K562 (cell line): ENCODE results near the gene IPP. TPM values are rescaled to one million over a fixed set of nuclear protein-coding genes. Genes with fewer than 3 reads are reported as not detected.

Experiments used
- ATAC-seq: fragments of 200-7000 bp; cut with Tn5 transposase; 3 replicates; pipeline ENCODE4 v1.9.1; 2020; ENCODE audit warnings: moderate library complexity
- BruUV-seq: library from RNA; stranded (reverse); fragments of 400-500 nt; replicated peaks from 2 replicates; lab custom pipeline; 2021; lab: Mats Ljungman, UMichigan
- CTCF ChIA-PET: fragments of 300-600 bp; formaldehyde crosslinking; extraction: SDS; loops from one replicate; lab custom pipeline; 2021; ENCODE audit warnings: low intra/inter-chr PET ratio; lab: Yijun Ruan, JAX
- POLR2A ChIA-PET: fragments of 300-600, 350-650 bp; sonication (Branson Sonifier 250); formaldehyde crosslinking; extraction: SDS; loops from one replicate; lab custom pipeline; 2021; ENCODE audit warnings: antibody characterized with exemption, inconsistent platforms; lab: Yijun Ruan, JAX
- DNase-seq, 4 experiments: peaks; one replicate each; pipeline versions ENCODE4 v3.0.0 to v3.0.0-alpha.2; 2011 to 2018; ENCODE audit warnings: low spot score in 3 of 4, mixed read lengths in 3 of 4; ENCODE audit errors: extremely low read depth in 1 of 4
- FAIRE-seq: peaks from 2 replicates; lab custom pipeline; 2011; peaks lifted over from hg19 to GRCh38; lab: Jason Lieb, UNC
- H2AFZ ChIP-seq: 2 replicates; pipeline ENCODE4 v1.6.0; 2011; ENCODE audit warnings: low read depth, low read length, control low read depth, inconsistent platforms
- H3K27ac ChIP-seq: fragments of 200-600 bp; 3 replicates; pipeline ENCODE4 v1.8.0; 2011; ENCODE audit warnings: low read depth, mild to moderate bottlenecking, control low read depth, inconsistent platforms, low read length, moderate library complexity, mixed read lengths; ENCODE audit errors: extremely low read depth
- H3K27me3 ChIP-seq, 2 experiments: fragments of 300-600 bp in 1 of 2; 2 replicates in 1 of 2; 3 replicates in 1 of 2; pipeline versions ENCODE4 v1.6.0 to v1.8.0; 2011; ENCODE audit warnings: inconsistent platforms in 2 of 2, low read length in 2 of 2, mild to moderate bottlenecking in 1 of 2, mixed read lengths in 1 of 2, moderate library complexity in 1 of 2; ENCODE audit not compliant: control insufficient read depth in 2 of 2, insufficient read depth in 2 of 2
- H3K36me3 ChIP-seq: fragments of 300-600 bp; 3 replicates; pipeline ENCODE4 v1.8.0; 2011; ENCODE audit warnings: mild to moderate bottlenecking, low read length, inconsistent platforms; ENCODE audit not compliant: control insufficient read depth, insufficient read depth
- H3K4me1 ChIP-seq, 2 experiments: fragments of 200-600 bp in 1 of 2; replicated peaks in 1 of 2; 2 replicates in 1 of 2; 3 replicates in 1 of 2; pipeline versions ENCODE4 v1.5.1 to v1.8.0; 2011; ENCODE audit warnings: inconsistent platforms in 2 of 2, low read length in 2 of 2, mild to moderate bottlenecking in 1 of 2, mixed read lengths in 1 of 2, moderate library complexity in 1 of 2; ENCODE audit not compliant: control insufficient read depth in 2 of 2, insufficient read depth in 2 of 2
- H3K4me2 ChIP-seq: 2 replicates; pipeline ENCODE4 v1.6.1; 2011; ENCODE audit warnings: low read length, control low read depth, inconsistent platforms, mixed read lengths; ENCODE audit not compliant: insufficient read depth
- H3K4me3 ChIP-seq: fragments of 200-600 bp; sonication (generic), shearing (Covaris generic); 2 replicates; pipeline ENCODE4 v1.5.1; 2016; ENCODE audit warnings: control low read depth, inconsistent platforms
- H3K79me2 ChIP-seq: fragments of 200-600 bp; 3 replicates; pipeline ENCODE4 v1.8.0; 2011; ENCODE audit warnings: low read length, inconsistent platforms; ENCODE audit not compliant: control insufficient read depth, insufficient read depth
- H3K9ac ChIP-seq, 2 experiments: 2 replicates each; pipeline versions ENCODE4 v1.6.0 to v1.6.1; 2011; ENCODE audit warnings: low read depth in 2 of 2, low read length in 2 of 2, control low read depth in 1 of 2, inconsistent platforms in 1 of 2, mild to moderate bottlenecking in 1 of 2, mixed read lengths in 1 of 2; ENCODE audit not compliant: insufficient read depth in 1 of 2
- H3K9me1 ChIP-seq: one replicate; pipeline ENCODE4 v1.6.0; 2011; ENCODE audit warnings: inconsistent platforms, mild to moderate bottlenecking, low read length, moderate library complexity; ENCODE audit not compliant: control insufficient read depth, insufficient read depth
- H3K9me3 ChIP-seq: replicated peaks from 2 replicates; pipeline ENCODE4 v1.5.1; 2011; ENCODE audit warnings: low read depth, low read length, inconsistent platforms; ENCODE audit not compliant: control insufficient read depth, insufficient read depth
- H4K20me1 ChIP-seq: replicated peaks from 2 replicates; pipeline ENCODE4 v1.6.1; 2011; ENCODE audit warnings: low read length, inconsistent platforms, mixed read lengths; ENCODE audit not compliant: control insufficient read depth, insufficient read depth
- ELF2 ChIP-seq: fragments of 250-450 bp; sonication (Bioruptor Pico); IDR thresholded peaks from 2 replicates; pipeline ENCODE4 v1.5.0; 2021; ENCODE audit warnings: mild to moderate bottlenecking
- FOXJ2 ChIP-seq: fragments of 200-800 bp; sonication (Bioruptor generic); IDR thresholded peaks from 2 replicates; pipeline ENCODE4 v1.6.1; 2016; ENCODE audit warnings: missing genetic modification characterization, missing compliant biosample characterization
- FOXK2 ChIP-seq, 2 experiments: fragments of 450-650 bp; IDR thresholded peaks in 1 of 2; conservative IDR thresholded peaks in 1 of 2; 2 replicates each; pipeline ENCODE4 v1.6.1; 2016; ENCODE audit warnings: low read depth in 2 of 2, mild to moderate bottlenecking in 1 of 2
- HCFC1 ChIP-seq: IDR thresholded peaks from 2 replicates; pipeline ENCODE4 v1.6.1; 2012; ENCODE audit warnings: low read depth, low read length, improper control_type of control experiment
- ILF3 ChIP-seq: fragments of 450-650 bp; IDR thresholded peaks from 2 replicates; pipeline ENCODE4 v1.6.1; 2018; ENCODE audit warnings: antibody characterized with exemption, mild to moderate bottlenecking, moderate library complexity, borderline replicate concordance
- NR2F6 ChIP-seq: fragments of 450-650 bp; formaldehyde crosslinking; IDR thresholded peaks from 2 replicates; pipeline ENCODE4 v1.4.0; 2020; ENCODE audit warnings: mild to moderate bottlenecking
- RHOXF2B ChIP-seq: fragments of 250-450 bp; sonication (Bioruptor Pico); conservative IDR thresholded peaks from 2 replicates; pipeline ENCODE4 v1.5.1; 2021
- SETDB1 ChIP-seq: IDR thresholded peaks from one replicate; pipeline ENCODE4 v1.6.1; 2012; ENCODE audit warnings: low read length, control low read depth, inconsistent platforms
- SMARCA5 ChIP-seq: fragments of 450-650 bp; IDR thresholded peaks from 2 replicates; pipeline ENCODE4 v1.6.1; 2016
- ZKSCAN8 ChIP-seq: fragments of 200-800 bp; sonication (Bioruptor generic); IDR thresholded peaks from 2 replicates; pipeline ENCODE4 v1.6.1; 2016; ENCODE audit warnings: missing genetic modification characterization, missing compliant biosample characterization
- ZNF124 ChIP-seq: sonication (generic); formaldehyde crosslinking; IDR thresholded peaks from 2 replicates; pipeline ENCODE4 v1.8.1; 2022; ENCODE audit warnings: missing genetic modification reagents
- ZNF239 ChIP-seq: fragments of 250-450 bp; sonication (Bioruptor Pico); IDR thresholded peaks from 2 replicates; pipeline ENCODE4 v1.4.0; 2020; ENCODE audit warnings: mild to moderate bottlenecking
- ZNF324 ChIP-seq: fragments of 250-450 bp; sonication (Bioruptor Pico); IDR thresholded peaks from 2 replicates; pipeline ENCODE4 v1.4.0; 2020; ENCODE audit warnings: mild to moderate bottlenecking
- ZNF75A ChIP-seq: fragments of 450-650 bp; formaldehyde crosslinking; IDR thresholded peaks from 2 replicates; pipeline ENCODE4 v1.4.0; 2020; ENCODE audit warnings: mild to moderate bottlenecking
- WGBS: fragments of 100-300 bp; shearing (Covaris generic); methylation state at CpG from one replicate; pipeline ENCODE4 v1.1.6; 2016; ENCODE audit warnings: low coverage, mixed read lengths; ENCODE audit not compliant: insufficient coverage; ENCODE audit errors: missing lambda C conversion rate; 5-methylcytosine and 5-hydroxymethylcytosine counted together
- in situ Hi-C: fragments of 300-500 bp; cut with MboI; formaldehyde crosslinking; loops from 4 replicates; pipeline ENCODE4 v1.15.0; 2018; ENCODE audit warnings: inconsistent platforms, mixed read lengths
- intact Hi-C: fragments of 100-400 bp; cut with micrococcal nuclease; formaldehyde crosslinking; loops from 2 replicates; pipeline ENCODE4 v1.14.2; 2022
- polyA plus RNA-seq, 8 experiments: library from polyadenylated mRNA; depleted of rRNA in 4 of 8; stranded (reverse) in 5 of 8; unstranded in 3 of 8; fragments of >200 nt; fragmentation: Nextera tagmentation in 2 of 8; fragmentation: Illumina TruSeq in 1 of 8; extraction: Ambion mirVana in 2 of 8; extraction: Trizol in 1 of 8; gene quantifications; 2 replicates each; pipeline versions ENCODE4 v1.2.1 to v1.2.3, GENCODE V29; 2011 to 2014; ENCODE audit warnings: inconsistent platforms in 1 of 8, missing spikeins in 1 of 8
- total RNA-seq, 7 experiments: library from RNA; depleted of rRNA in 6 of 7; stranded (reverse); fragments of >200 nt in 6 of 7; fragmentation: Illumina TruSeq in 2 of 7; extraction: Trizol in 2 of 7; gene quantifications; 2 replicates each; pipeline versions ENCODE4 v1.2.1 to v1.2.3, GENCODE V29; 2011 to 2021; ENCODE audit warnings: low replicate concordance in 1 of 7
- TF ChIP-seq, protein P1 (sequence below), 2 experiments: fragments of 450-650 bp in 1 of 2; sonication (generic) in 1 of 2; formaldehyde crosslinking; conservative IDR thresholded peaks; 2 replicates each; pipeline versions ENCODE4 v1.4.0 to v1.8.1; 2020 to 2022; ENCODE audit warnings: mild to moderate bottlenecking in 1 of 2, missing genetic modification reagents in 1 of 2
- TF ChIP-seq, protein P2 (sequence below): sonication (generic); formaldehyde crosslinking; IDR thresholded peaks from 2 replicates; pipeline ENCODE4 v1.8.0; 2023; ENCODE audit warnings: mild to moderate bottlenecking, missing genetic modification reagents
- TF ChIP-seq, protein P3 (sequence below): fragments of 450-650 bp; formaldehyde crosslinking; IDR thresholded peaks from 2 replicates; pipeline ENCODE4 v1.4.0; 2020; ENCODE audit warnings: mild to moderate bottlenecking, mixed read lengths

Gene IPP
- total and polyA plus RNA-seq, 9 of the 15 experiments (the other 6 are each of a cell fraction or from before 2014, with no cell fraction given) = 6.9 to 15.1 (median 9.7) TPM

DNA sequence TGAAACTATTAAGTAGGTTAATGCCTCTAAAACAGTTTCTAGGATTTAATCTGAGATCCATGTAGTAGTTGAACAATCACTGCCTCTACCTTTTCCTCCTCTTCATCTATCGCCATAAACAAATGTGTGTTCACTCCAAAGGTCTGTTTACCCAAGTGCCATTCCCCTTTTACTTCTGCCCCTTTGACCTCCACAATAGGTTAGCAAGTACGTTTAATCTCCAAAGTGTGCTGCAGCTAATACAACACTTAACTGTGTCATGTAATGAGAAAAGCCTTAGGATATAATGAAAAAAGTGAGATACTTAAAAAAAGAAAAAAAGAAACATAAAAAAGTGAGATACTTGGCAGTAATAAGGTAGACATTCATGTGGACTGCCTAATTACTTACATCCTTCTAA is 92.3 kb downstream of the IPP start (continued):
- TF ChIP-seq RHOXF2B = no peak

DNA sequence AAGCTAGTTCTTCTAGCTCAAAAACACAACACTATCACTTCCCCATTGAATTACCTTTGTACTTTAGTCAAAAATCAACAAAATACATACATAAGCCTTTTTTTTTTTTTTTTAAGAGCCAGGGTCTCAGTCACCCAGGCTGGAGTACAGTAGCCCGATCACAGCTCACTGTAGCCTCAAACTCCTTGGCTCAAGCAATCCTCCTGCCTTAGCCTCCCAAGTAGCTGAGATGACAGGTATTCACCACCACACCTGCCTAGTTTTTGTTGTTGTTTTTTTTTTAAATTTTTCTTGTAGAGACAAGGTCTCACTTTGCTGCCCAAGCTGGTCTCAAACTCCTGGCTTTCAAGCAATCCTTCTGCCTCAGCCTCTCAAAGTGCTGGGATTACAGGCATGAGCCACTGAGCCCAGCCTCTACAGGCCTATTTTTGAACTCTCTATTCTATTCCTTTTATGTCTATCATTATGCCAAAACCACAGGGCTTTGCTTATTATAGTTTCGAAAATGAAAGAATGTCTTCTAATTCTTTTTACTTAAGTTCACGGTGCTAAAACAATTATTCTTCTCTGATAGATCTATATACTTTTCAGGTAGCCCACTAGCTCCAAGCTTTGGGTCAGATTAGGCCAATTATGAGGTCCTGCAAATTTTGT is 93.8 kb downstream of the IPP start:
- POLR2A ChIA-PET = interaction anchor here (0.6 to 5.2 kb wide), 5 partner anchors 11 to 220 kb away, joined by 3 to 35 read pairs (median 4); no protein-coding TSS in a partner anchor
- intact Hi-C loops = no loop called here
- TF ChIP-seq ELF2 (CRISPR knock-in tag) = no peak
- no peak for TF ChIP-seq ILF3
- TF ChIP-seq SMARCA5 = no peak
- TF ChIP-seq FOXK2 (conservative IDR thresholded peaks at IDR 0.05 in 1 of 2, IDR thresholded peaks at IDR 0.05 in 1 of 2; ENCODE audit: low read depth in 2 of 2) = no peak
- TF ChIP-seq, protein P1, sequence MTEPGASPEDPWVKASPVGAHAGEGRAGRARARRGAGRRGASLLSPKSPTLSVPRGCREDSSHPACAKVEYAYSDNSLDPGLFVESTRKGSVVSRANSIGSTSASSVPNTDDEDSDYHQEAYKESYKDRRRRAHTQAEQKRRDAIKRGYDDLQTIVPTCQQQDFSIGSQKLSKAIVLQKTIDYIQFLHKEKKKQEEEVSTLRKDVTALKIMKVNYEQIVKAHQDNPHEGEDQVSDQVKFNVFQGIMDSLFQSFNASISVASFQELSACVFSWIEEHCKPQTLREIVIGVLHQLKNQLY (CRISPR knock-in tag; conservative IDR thresholded peaks at IDR 0.05) = no peak
- no peak for TF ChIP-seq HCFC1
- TF ChIP-seq ZKSCAN8 (CRISPR knock-in tag) = no peak
- TF ChIP-seq NR2F6 (CRISPR knock-in tag) = no peak
- TF ChIP-seq ZNF75A (CRISPR knock-in tag) = no peak
- TF ChIP-seq SETDB1 = no peak
- TF ChIP-seq ZNF239 (CRISPR knock-in tag) = no peak
- no peak for TF ChIP-seq FOXJ2
- no peak for TF ChIP-seq ZNF124 (CRISPR knock-in tag)
- TF ChIP-seq, protein P2, sequence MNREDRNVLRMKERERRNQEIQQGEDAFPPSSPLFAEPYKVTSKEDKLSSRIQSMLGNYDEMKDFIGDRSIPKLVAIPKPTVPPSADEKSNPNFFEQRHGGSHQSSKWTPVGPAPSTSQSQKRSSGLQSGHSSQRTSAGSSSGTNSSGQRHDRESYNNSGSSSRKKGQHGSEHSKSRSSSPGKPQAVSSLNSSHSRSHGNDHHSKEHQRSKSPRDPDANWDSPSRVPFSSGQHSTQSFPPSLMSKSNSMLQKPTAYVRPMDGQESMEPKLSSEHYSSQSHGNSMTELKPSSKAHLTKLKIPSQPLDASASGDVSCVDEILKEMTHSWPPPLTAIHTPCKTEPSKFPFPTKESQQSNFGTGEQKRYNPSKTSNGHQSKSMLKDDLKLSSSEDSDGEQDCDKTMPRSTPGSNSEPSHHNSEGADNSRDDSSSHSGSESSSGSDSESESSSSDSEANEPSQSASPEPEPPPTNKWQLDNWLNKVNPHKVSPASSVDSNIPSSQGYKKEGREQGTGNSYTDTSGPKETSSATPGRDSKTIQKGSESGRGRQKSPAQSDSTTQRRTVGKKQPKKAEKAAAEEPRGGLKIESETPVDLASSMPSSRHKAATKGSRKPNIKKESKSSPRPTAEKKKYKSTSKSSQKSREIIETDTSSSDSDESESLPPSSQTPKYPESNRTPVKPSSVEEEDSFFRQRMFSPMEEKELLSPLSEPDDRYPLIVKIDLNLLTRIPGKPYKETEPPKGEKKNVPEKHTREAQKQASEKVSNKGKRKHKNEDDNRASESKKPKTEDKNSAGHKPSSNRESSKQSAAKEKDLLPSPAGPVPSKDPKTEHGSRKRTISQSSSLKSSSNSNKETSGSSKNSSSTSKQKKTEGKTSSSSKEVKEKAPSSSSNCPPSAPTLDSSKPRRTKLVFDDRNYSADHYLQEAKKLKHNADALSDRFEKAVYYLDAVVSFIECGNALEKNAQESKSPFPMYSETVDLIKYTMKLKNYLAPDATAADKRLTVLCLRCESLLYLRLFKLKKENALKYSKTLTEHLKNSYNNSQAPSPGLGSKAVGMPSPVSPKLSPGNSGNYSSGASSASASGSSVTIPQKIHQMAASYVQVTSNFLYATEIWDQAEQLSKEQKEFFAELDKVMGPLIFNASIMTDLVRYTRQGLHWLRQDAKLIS = no peak
- TF ChIP-seq, protein P3, sequence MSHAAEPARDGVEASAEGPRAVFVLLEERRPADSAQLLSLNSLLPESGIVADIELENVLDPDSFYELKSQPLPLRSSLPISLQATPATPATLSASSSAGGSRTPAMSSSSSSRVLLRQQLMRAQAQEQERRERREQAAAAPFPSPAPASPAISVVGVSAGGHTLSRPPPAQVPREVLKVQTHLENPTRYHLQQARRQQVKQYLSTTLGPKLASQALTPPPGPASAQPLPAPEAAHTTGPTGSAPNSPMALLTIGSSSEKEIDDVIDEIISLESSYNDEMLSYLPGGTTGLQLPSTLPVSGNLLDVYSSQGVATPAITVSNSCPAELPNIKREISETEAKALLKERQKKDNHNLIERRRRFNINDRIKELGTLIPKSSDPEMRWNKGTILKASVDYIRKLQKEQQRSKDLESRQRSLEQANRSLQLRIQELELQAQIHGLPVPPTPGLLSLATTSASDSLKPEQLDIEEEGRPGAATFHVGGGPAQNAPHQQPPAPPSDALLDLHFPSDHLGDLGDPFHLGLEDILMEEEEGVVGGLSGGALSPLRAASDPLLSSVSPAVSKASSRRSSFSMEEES = no peak
- TF ChIP-seq ZNF324 (CRISPR knock-in tag) = no peak

More for the DNA sequence above, 93.8 kb downstream of the IPP start:
- Histone ChIP-seq H3K79me2 (peaks cover 24% of the 10 kb centered on the region), H3K9me3 (no peaks in the 10 kb centered on the region), H3K27ac (no peak overlapping the region), H3K4me1 (no peaks in the 10 kb centered on the region), H3K9ac (no peak overlapping the region), H3K4me2 (no peak overlapping the region), H3K4me3 (no peak overlapping the region), H3K27me3 (no peaks in the 10 kb centered on the region), H3K9me1 (no peaks in the 10 kb centered on the region), H3K36me3 (peaks cover 99% of the 10 kb centered on the region), H2AFZ (no peak overlapping the region), H4K20me1 (no peaks in the 10 kb centered on the region)
- in situ Hi-C loops = no loop called here
- 94% methylated on average over 3 of the region's 3 CpGs for WGBS
- CTCF ChIA-PET = no interaction called here
- no peak for FAIRE-seq
- no peak for DNase-seq
- BruUV-seq = no TSS peak
- no peak for ATAC-seq
